Left lung (tissue), 10 donors: ENCODE data around the gene PRKCZ. TPM values are rescaled to one million over a fixed set of nuclear protein-coding genes. Genes with fewer than 3 reads are reported as not detected.

Experiments
- ATAC-seq: fragments of 200-7000 bp; cut with Tn5 transposase; one replicate; pipeline ENCODE4 v1.9.1; 2020; ENCODE audit warnings: moderate library complexity
- DNase-seq, 4 donors: peaks; one replicate each; pipeline ENCODE4 v3.0.0-alpha.2; 2013 to 2020
- H3K27ac ChIP-seq, 2 donors: fragments of 200-600 bp; sonication (generic) in 1 of 2; one replicate each; pipeline versions ENCODE4 v1.5.0 to v1.8.0; 2020 to 2021
- H3K27me3 ChIP-seq, 2 donors: fragments of 200-600 bp; sonication (generic) in 1 of 2; one replicate each; pipeline versions ENCODE4 v1.5.0 to v1.8.0; 2020 to 2021
- H3K36me3 ChIP-seq, 2 donors: fragments of 200-600 bp; sonication (generic) in 1 of 2; one replicate each; pipeline versions ENCODE4 v1.5.0 to v1.8.0; 2020 to 2021
- H3K4me1 ChIP-seq, 2 donors: fragments of 200-600 bp; one replicate each; pipeline ENCODE4 v1.8.0; 2021
- H3K4me3 ChIP-seq, 2 donors: fragments of 200-600 bp; sonication (generic) in 1 of 2; one replicate each; pipeline versions ENCODE4 v1.5.0 to v1.8.0; 2020 to 2021; ENCODE audit warnings: mild to moderate bottlenecking in 1 of 2
- H3K9me3 ChIP-seq, 2 donors: fragments of 200-600 bp; sonication (generic) in 1 of 2; one replicate each; pipeline versions ENCODE4 v1.5.0 to v1.8.0; 2020 to 2021
- intact Hi-C, 2 donors: fragments of 100-400 bp; cut with DNase I; formaldehyde crosslinking; loops; one replicate each; pipeline versions ENCODE4 v1.11.2 to v1.14.2; 2022
- polyA plus RNA-seq, 6 donors: library from polyadenylated mRNA; unstranded; fragments of 120-200 nt; gene quantifications; one replicate each; pipeline ENCODE4 v1.2.1, GENCODE V29; 2013; ENCODE audit not compliant: insufficient read length in 6 of 6
- total RNA-seq, 2 donors: library from RNA; stranded (reverse); fragmentation: NEBNext Ultra II Directional; extraction: Animal tissue kit (Norgen Biotek cat#: 25700); gene quantifications; one replicate each; pipeline ENCODE4 v1.2.1, GENCODE V29; 2021
- TF ChIP-seq, protein P1 (sequence below), 2 donors: fragments of 200-600 bp; sonication (generic) in 1 of 2; IDR thresholded peaks; one replicate each; pipeline versions ENCODE4 v1.5.0 to v1.8.0; 2021; ENCODE audit warnings: antibody characterized with exemption in 2 of 2
- donor health status: DM: no; HTN: yes; CAD: no.
- donor health status: DM: no; HTN: no; CAD: no.

The PRKCZ gene
- total and polyA plus RNA-seq, 8 donors, result 37.5 to 129 (median 48.0) TPM

DNA sequence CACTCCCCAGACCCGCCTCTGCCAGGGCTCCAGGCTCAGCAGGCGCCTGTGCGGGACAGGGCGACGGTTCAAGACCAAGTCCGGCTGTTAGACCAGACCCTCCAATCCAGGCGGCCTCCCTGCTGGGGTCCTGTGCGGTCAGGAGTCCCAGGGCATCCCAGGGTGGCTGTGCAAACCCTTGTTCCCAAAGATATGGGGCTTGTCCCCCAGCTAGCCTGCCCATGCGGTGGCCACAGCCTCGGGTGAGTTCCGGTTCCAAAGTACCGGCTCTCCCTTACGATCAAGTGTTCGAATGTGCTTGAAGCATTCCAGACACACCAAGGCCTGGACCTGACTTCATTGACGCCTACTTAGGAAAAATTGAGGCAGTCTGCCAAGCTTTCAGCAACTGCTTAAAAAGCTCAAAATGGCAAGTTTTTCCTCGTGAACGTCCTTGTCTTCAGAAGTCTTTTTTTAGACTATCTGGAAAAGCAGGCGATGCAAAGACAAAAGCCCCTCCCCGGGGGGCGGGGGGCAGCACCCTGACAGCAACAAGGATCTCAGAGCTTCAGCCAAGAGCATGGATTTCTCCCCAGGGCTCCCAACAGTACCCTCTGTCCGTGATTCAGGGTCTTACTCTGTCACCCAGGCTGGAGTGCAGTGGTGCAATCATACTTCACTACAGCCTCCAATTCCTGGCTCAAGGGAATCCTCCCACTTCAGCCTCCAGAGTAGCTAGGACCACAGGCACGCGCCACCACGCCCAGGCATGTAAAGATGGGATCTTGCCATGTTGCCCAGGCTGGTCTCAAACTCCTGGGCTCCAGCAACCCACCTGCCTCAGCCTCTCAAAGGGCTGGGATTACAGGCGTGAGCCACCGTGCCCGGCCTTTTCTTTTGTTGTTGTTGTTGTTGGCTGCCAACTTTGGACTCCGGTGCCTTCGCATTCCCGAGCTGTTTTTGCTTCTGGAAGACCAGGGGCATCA is 142.1 kb downstream of the PRKCZ start:
- H3K4me3 ChIP-seq, result no peak overlapping the region
- H3K27me3 ChIP-seq, result no peaks in the 10 kb centered on the region
- H3K36me3 ChIP-seq, result no peaks in the 10 kb centered on the region
- peak overlapping the region; percentile 40 to 91 for H3K27ac ChIP-seq
- no peaks in the 10 kb centered on the region for H3K9me3 ChIP-seq
- TF ChIP-seq, protein P1, sequence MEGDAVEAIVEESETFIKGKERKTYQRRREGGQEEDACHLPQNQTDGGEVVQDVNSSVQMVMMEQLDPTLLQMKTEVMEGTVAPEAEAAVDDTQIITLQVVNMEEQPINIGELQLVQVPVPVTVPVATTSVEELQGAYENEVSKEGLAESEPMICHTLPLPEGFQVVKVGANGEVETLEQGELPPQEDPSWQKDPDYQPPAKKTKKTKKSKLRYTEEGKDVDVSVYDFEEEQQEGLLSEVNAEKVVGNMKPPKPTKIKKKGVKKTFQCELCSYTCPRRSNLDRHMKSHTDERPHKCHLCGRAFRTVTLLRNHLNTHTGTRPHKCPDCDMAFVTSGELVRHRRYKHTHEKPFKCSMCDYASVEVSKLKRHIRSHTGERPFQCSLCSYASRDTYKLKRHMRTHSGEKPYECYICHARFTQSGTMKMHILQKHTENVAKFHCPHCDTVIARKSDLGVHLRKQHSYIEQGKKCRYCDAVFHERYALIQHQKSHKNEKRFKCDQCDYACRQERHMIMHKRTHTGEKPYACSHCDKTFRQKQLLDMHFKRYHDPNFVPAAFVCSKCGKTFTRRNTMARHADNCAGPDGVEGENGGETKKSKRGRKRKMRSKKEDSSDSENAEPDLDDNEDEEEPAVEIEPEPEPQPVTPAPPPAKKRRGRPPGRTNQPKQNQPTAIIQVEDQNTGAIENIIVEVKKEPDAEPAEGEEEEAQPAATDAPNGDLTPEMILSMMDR (IDR thresholded peaks at IDR 0.05), result no peak
- DNase-seq (peak in 3 of 4 donors; percentile 70 to 87 (median 76)), ATAC-seq (peak; percentile 6)
- intact Hi-C loops, result loop anchor here in 1 of 2 donors (10.0 kb wide), 1 partner anchor 192 kb away; no protein-coding TSS in a partner anchor
- H3K4me1 ChIP-seq, result peaks cover 35 to 60% of the 10 kb centered on the region in 2 donors

DNA sequence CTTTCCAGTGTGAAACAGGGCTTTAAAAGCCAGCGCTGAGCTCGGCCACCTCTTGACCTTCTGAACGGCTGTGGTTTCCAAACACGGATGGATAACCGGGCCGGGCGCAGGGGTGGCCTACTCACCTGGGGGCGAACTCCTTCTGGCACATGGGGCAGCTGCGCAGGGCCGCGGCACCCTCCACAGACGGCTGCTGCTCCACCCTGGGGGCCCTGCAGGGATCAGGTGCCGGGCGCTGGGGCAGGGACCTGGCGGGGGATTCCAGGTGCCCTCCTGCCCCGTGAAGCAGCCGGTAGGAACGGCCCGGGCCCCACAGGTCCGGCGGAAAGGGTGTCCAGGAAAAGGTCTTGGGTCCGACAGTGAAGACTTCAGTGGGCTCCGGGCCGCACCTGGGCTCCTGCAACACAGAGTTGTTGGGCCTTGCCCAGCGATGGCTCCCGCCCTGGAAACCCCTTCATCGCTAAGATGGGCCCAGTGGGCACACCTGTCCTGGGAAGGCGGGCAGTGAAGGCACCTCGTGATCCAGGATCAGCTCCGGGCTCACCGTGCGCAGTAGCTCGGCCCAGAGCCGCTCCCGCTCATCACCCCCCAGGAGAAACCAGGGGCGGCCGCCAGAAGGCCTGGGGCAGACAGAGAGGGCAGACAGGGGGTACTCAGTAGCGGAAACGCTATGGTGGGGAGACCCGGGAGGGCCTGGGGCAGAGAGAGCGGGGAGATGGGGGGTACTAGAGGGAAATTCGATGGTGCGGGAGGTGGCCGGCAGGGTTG is 143.5 kb downstream of the PRKCZ start:
- no peaks in the 10 kb centered on the region for H3K36me3 ChIP-seq
- no peaks in the 10 kb centered on the region for H3K9me3 ChIP-seq
- no peaks in the 10 kb centered on the region for H3K27me3 ChIP-seq
- DNase-seq (no peak), ATAC-seq (no peak)
- H3K4me1 ChIP-seq, result peaks cover 35 to 63% of the 10 kb centered on the region in 2 donors
- peak overlapping the region; percentile 91 to 94 for H3K27ac ChIP-seq
- TF ChIP-seq, protein P1 (IDR thresholded peaks at IDR 0.05), result no peak
- intact Hi-C loops, result loop anchor here (2.0 to 10.0 kb wide), 2 partner anchors 189 to 191 kb away; no protein-coding TSS in a partner anchor
- peak overlapping the region; percentile 47 to 70 for H3K4me3 ChIP-seq

DNA sequence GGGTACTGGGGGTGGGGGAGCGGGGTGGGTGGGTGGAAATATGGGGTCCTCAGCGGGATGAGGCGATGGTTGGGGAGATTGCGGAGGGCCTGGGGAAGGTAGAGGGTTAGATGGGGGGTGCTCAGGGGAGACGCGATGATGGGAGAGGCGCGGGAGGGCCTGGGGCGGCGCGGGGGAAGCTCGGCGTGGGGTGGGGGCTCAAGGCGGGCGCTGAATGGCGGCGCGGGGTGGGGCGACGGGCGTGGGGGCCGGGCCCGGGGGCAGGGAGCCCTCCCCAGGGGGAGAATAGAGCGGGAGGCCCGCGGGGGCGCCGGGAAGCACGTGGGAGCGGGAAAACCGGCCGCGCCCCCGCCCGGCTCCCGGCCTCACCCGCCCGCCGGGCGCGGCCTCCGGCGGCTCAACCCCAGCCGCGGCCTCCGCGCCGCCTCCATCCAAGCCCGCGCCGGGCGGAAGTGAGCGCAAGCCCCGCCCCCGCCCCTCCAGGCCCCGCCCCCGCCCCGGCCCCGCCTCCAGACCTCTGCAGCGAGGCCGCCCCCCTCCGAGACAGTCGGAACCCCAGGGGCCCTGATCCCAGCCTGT is 144.2 kb downstream of the PRKCZ start, which contains the start of gene FAAP20:
TSS of gene FAAP20 (minus strand) at position 454 of the 579 bp plus-strand sequence. CDS start at position 431, 23 bp downstream.
- no peaks in the 10 kb centered on the region for H3K9me3 ChIP-seq
- no peaks in the 10 kb centered on the region for H3K27me3 ChIP-seq
- H3K4me1 ChIP-seq, result peaks cover 35 to 65% of the 10 kb centered on the region in 2 donors
- ATAC-seq (peak; percentile 55), DNase-seq (peak in 2 of 4 donors; percentile 65 to 92)
- H3K4me3 ChIP-seq, result peak within 1 kb of the TSS; percentile 47 to 70
- H3K27ac ChIP-seq, result peak within 1 kb of the TSS; percentile 91 to 94
- no peaks in the 10 kb centered on the region for H3K36me3 ChIP-seq
- TF ChIP-seq, protein P1 (IDR thresholded peaks at IDR 0.05), result no peak
- intact Hi-C loops, result loop anchor here (2.0 to 10.0 kb wide), 2 partner anchors 188 to 190 kb away; no protein-coding TSS in a partner anchor

DNA sequence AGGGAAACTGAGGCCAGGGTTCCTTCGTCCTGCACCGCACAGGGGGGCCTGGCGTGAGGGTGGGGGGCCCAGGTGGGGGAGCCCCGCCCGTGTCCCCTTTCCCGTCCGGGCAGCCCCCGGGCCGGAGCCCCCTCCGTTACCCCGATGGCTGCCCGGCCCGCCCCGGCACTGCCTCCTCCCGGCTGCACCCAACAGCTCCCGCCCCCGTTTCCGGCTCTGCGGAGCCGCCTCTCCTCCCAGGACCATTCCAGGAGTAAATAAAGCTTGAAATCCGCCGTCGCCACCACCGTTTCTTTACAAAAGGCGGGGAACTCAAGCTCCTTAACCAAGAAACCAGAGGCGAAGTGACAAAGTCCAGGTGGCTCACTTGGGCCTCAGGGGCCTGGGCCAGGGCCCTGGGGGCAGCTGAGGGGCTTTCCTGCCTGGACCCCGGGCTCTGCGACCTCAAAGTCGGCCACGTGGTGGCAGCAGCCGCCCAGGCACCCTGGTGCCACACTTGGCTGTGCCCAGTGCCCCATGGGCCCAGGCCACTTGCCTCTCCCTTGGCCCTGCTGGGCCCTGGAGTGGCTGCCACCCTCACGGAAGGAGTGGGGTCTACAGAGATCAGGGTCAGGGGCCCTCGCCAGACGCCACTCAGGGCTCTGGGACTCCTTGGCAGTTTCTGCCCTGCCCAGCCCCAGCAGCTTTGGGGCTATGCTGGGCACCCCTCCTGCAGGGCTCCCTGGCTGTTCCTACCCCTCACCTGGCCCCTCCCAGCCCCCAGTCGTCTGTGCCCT is 144.9 kb downstream of the PRKCZ start:
- peak; percentile 88 to 97 (median 90) for DNase-seq

More for the DNA sequence above, 144.9 kb downstream of the PRKCZ start:
- peak; percentile 77 for ATAC-seq
- peak overlapping the region; percentile 47 to 70 for H3K4me3 ChIP-seq
- TF ChIP-seq, protein P1 (IDR thresholded peaks at IDR 0.05), result peak; percentile 91 to 92
- intact Hi-C loops, result loop anchor here (2.0 to 10.0 kb wide), 2 partner anchors 188 to 190 kb away; no protein-coding TSS in a partner anchor
- no peaks in the 10 kb centered on the region for H3K9me3 ChIP-seq
- H3K4me1 ChIP-seq, result peaks cover 31 to 66% of the 10 kb centered on the region in 2 donors
- H3K27me3 ChIP-seq, result no peaks in the 10 kb centered on the region
- no peaks in the 10 kb centered on the region for H3K36me3 ChIP-seq
- peak overlapping the region; percentile 91 to 94 for H3K27ac ChIP-seq
